ENCODE results near the gene POR. TPM values are rescaled to one million over a fixed set of nuclear protein-coding genes. Genes with fewer than 3 reads are reported as not detected.

POR gene
- total and polyA plus RNA-seq, 2 of the 13 experiments (the other 11 are each of a cell fraction or from before 2014, with no cell fraction given) = 145 to 266 TPM

- TF ChIP-seq GABPA (IDR thresholded peaks at IDR 0.05; ENCODE audit: low read depth, low read length) (no peak), GABPA (CRISPR knock-in tag; IDR thresholded peaks at IDR 0.05; ENCODE audit: low read depth) (peak; percentile 21; the same call in 1 of the 2 replicates), ZSCAN30 (CRISPR knock-in tag; IDR thresholded peaks at IDR 0.05) (peak; percentile 95), TMF1 (CRISPR knock-in tag; IDR thresholded peaks at IDR 0.05; ENCODE audit: low read depth) (peak; percentile 68; the same call in 1 of the 2 replicates), ZNF431 (CRISPR knock-in tag; IDR thresholded peaks at IDR 0.05; ENCODE audit: borderline replicate concordance, low read depth) (peak; percentile 87), ZNF331 (CRISPR knock-in tag; IDR thresholded peaks at IDR 0.05) (peak; percentile 58; the same call in 1 of the 2 replicates), THAP11 (CRISPR knock-in tag; IDR thresholded peaks at IDR 0.05) (peak; percentile 80), RFX3 (CRISPR knock-in tag; IDR thresholded peaks at IDR 0.05) (peak; percentile 64), ZNF605 (CRISPR knock-in tag; IDR thresholded peaks at IDR 0.05) (peak; percentile 72; the same call in 1 of the 2 replicates), NR0B2 (CRISPR knock-in tag; IDR thresholded peaks at IDR 0.05) (no peak; the same call in 1 of the 2 replicates), EZH2 (conservative IDR thresholded peaks at IDR 0.05; ENCODE audit: low read depth, low read length) (no peak), EEA1 (CRISPR knock-in tag; IDR thresholded peaks at IDR 0.05; ENCODE audit: borderline replicate concordance) (0 out of 2 replicates have a peak, but pooled peaks have one; percentile 20), ZKSCAN5 (CRISPR knock-in tag; IDR thresholded peaks at IDR 0.05) (no peak), KAT7 (CRISPR knock-in tag; IDR thresholded peaks at IDR 0.05; ENCODE audit: borderline replicate concordance) (peak; percentile 92; the same call in 1 of the 2 replicates), ZNF138 (CRISPR knock-in tag; IDR thresholded peaks at IDR 0.05; ENCODE audit: low read depth) (peak; percentile 41), ATRX (CRISPR knock-in tag; IDR thresholded peaks at IDR 0.05; ENCODE audit: borderline replicate concordance) (no peak), ZBTB26 (CRISPR knock-in tag; IDR thresholded peaks at IDR 0.05; ENCODE audit: borderline replicate concordance) (no peak)
- TF ChIP-seq, protein P1, sequence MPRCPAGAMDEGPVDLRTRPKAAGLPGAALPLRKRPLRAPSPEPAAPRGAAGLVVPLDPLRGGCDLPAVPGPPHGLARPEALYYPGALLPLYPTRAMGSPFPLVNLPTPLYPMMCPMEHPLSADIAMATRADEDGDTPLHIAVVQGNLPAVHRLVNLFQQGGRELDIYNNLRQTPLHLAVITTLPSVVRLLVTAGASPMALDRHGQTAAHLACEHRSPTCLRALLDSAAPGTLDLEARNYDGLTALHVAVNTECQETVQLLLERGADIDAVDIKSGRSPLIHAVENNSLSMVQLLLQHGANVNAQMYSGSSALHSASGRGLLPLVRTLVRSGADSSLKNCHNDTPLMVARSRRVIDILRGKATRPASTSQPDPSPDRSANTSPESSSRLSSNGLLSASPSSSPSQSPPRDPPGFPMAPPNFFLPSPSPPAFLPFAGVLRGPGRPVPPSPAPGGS (CRISPR knock-in tag; IDR thresholded peaks at IDR 0.05) = peak; percentile 75; the same call in 1 of the 2 replicates
- TF ChIP-seq, protein P2, sequence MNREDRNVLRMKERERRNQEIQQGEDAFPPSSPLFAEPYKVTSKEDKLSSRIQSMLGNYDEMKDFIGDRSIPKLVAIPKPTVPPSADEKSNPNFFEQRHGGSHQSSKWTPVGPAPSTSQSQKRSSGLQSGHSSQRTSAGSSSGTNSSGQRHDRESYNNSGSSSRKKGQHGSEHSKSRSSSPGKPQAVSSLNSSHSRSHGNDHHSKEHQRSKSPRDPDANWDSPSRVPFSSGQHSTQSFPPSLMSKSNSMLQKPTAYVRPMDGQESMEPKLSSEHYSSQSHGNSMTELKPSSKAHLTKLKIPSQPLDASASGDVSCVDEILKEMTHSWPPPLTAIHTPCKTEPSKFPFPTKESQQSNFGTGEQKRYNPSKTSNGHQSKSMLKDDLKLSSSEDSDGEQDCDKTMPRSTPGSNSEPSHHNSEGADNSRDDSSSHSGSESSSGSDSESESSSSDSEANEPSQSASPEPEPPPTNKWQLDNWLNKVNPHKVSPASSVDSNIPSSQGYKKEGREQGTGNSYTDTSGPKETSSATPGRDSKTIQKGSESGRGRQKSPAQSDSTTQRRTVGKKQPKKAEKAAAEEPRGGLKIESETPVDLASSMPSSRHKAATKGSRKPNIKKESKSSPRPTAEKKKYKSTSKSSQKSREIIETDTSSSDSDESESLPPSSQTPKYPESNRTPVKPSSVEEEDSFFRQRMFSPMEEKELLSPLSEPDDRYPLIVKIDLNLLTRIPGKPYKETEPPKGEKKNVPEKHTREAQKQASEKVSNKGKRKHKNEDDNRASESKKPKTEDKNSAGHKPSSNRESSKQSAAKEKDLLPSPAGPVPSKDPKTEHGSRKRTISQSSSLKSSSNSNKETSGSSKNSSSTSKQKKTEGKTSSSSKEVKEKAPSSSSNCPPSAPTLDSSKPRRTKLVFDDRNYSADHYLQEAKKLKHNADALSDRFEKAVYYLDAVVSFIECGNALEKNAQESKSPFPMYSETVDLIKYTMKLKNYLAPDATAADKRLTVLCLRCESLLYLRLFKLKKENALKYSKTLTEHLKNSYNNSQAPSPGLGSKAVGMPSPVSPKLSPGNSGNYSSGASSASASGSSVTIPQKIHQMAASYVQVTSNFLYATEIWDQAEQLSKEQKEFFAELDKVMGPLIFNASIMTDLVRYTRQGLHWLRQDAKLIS (CRISPR knock-in tag; IDR thresholded peaks at IDR 0.05) = 0 out of 2 replicates have a peak, but pooled peaks have one; percentile 7
- TF ChIP-seq, protein P3, sequence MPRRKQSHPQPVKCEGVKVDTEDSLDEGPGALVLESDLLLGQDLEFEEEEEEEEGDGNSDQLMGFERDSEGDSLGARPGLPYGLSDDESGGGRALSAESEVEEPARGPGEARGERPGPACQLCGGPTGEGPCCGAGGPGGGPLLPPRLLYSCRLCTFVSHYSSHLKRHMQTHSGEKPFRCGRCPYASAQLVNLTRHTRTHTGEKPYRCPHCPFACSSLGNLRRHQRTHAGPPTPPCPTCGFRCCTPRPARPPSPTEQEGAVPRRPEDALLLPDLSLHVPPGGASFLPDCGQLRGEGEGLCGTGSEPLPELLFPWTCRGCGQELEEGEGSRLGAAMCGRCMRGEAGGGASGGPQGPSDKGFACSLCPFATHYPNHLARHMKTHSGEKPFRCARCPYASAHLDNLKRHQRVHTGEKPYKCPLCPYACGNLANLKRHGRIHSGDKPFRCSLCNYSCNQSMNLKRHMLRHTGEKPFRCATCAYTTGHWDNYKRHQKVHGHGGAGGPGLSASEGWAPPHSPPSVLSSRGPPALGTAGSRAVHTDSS (CRISPR knock-in tag; conservative IDR thresholded peaks at IDR 0.05) = 0 out of 2 replicates have a peak, but pooled peaks have one; percentile 45
Observed at GRCh38 chr7:75914655-75915415, at the start of gene POR (continued).
